GM19099 (cell line): ENCODE measurements around the gene GKN1.

Source experiments
- POLR2A ChIP-seq: IDR thresholded peaks from 3 replicates; pipeline ENCODE4 v1.6.1; 2011; ENCODE audit warnings: low read depth; ENCODE audit not compliant: insufficient read length; ENCODE audit errors: extremely low read depth

The GKN1 gene

DNA sequence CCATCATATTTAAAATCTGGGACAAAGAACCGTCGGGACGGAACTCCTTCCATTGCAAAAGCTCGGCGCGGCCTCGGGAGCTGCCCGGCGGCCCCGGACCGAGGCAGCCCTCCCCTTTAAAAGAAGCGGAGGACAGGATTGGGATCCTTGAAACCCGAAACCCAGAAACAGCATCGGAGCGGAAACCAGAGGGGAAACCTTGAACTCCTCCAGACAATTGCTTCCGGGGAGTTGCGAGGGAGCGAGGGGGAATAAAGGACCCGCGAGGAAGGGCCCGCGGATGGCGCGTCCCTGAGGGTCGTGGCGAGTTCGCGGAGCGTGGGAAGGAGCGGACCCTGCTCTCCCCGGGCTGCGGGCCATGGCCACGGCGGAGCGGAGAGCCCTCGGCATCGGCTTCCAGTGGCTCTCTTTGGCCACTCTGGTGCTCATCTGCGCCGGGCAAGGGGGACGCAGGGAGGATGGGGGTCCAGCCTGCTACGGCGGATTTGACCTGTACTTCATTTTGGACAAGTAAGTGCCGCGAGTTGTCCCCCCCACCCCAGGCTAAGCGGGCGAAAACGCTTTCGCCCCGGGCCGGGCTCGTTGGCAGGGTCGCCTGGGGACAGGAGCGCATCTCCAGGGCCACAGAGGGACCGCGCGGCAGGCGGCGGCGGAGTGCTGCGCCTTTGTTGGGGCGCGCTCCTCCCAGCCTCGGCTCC lies 38.9 kb downstream of the GKN1 start, which contains the start of gene ANTXR1:
Gene ANTXR1, plus strand, starts transcription at position 38 of the 698 bp plus-strand sequence. Its CDS starts 321 bp downstream, at position 359.
- TF ChIP-seq POLR2A = no peak

DNA sequence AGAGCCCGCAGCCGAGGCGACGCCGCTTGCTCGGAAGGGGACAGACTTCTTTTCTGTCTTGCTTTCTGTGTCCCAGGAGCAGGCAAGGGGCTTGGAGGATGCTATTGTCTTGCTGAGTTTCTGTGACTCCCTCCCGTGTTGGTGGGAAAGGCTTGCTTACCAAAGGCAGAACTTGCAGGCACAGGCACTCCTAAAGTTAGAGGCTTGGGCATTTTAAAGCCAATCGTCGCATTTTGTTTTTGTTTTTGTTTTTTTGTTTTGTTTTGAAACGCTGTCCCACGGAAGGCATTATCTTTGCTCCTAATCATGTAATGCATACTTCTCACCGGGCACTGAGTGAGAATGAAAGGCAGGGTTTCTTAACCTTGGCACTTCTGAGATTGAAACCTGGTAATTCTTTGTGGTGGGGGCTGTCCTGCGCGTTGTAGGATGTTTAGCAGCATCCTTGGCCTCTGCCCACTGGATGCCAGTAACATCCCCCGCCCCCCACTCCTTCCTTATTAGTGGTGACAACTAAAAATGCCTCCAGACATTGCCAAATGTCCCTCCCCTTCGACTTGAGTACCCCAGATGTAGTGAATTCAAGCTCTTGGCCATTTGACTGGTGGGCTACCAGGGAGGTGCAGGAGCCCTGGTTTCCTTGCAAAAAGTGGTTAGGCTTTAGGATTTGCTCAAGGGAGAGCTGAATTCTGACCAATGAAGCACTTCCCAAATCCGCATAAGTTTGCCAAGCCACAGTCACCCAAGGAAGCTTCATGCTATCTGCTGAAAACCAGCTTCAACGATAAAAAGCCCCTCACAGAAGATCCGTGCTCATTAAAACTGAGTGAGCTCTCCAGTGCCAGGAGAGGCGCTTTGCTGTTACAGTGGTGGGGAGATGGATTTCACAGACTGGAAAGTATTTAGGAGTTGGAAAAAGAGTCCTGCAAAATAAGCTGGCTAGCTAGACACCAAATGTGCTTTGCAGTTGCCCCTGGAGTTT lies 39.7 kb downstream of the GKN1 start:
- TF ChIP-seq POLR2A = no peak

DNA sequence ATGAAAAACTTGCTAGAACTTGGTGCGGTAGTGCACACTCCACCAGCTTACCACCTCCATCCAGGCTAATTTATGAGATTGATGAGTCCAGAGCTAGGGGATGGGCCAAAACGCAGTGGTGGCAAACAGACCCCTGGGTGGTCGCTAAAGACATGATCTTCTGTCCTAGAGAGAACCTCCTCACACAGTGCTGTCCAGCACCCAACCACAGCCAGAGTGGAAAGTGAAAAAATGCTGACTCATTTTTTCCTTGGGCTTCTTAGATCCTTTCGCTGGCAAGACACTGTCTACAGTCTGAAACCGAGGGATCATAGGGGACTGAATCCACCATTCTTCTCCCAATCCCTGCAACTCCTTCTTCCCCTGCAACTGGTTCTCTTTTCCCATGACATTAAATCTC lies 42.6 kb downstream of the GKN1 start:
- TF ChIP-seq POLR2A = no peak

DNA sequence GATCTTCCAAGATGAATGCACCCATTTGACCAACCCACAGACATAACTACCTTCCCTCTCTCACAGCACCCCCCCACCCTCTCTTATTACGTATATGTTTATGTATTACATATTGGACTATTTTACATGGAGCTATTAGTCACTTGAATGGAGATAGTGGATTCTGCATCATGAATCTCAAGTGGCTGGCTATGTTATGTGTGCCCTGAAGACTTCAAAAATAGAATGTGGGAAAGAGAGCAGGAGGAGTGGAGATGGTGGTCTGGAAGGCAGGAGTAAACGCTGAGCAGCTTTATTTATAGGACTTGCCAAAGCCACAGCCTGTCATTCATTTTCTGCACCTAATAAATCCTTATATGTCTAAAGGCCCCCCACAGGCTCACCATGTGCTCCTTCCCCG lies 43.4 kb downstream of the GKN1 start:
- TF ChIP-seq POLR2A = no peak

DNA sequence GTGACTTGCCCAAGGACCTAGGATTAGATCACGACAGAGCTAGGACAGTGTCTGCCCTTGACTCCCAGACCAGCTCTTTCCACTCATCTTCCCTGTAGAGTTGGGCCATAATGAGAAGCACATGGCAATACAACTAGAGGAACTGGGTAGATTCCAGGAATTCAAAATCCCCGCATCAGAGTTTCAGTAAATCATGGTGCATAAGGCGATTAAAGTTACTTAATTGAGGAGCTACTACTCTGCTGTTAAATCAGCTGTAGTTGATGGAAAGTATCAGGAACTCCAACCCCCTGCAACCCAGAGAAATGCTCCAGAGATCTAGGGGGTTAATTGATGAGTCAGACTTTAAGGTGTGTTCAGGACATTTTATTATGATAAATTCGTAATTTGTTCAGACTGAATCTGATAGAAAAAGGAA lies 44.3 kb downstream of the GKN1 start:
- TF ChIP-seq POLR2A = no peak

DNA sequence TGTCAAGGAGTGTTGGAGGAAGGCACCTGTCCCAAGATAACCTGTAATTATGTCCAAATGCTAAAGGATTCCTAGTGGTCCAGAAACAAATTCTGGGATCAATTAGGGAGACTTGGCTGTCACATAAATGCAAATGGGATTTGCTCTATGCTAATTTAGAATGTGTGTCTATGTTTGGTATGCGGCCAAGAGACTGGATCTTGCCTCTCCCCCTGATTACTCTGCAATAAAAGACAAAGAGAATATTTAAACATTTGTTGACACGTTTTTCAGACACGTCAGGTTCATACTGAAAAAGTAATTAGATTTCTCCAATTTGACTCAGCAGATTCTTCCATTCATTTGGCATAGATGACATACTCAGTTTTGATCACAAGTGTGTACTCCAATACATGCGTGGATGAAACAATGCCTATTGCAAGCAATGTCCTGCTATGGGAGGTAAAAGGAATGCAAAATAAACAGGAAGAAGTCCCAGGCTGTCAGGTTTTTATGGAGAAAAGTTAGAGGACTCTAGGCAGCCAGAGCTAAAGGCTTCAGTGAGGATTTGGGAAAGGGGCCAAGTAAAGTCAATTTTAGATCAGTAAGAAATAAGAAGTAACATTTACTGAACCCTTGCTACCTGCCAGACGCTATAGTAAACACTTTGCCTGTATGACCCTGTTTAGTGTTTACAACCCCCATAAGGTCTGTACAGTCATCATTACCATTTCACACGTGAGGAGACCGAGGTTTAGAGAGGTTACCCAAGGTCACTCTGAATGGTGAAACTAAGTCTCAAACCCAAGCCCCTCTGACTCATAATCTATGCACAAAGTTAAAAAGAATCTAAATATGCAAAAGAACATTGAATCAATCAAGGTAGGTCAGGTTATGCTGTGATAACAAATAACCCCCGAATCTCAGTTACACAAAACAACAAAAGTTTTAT lies 46.3 kb downstream of the GKN1 start:
- TF ChIP-seq POLR2A = no peak

DNA sequence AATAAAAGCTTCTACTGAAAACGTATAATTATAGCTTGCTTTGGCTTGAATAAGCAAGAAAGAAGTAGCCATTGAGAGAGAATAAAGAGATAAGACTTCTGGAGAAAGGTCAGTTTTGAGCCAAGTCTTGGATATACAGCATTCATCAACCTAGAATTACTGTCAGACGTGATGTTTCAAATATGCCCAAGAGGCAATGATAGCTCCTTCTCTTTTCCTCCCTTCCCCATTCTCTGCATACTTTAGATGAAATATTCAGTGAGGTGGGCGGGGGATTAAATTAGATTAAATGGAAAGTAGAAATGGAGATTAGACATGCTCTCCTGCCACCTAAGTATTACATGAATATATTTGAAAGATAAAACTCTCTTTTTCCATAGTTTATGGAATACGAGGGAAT lies 47.3 kb downstream of the GKN1 start:
- TF ChIP-seq POLR2A = no peak

DNA sequence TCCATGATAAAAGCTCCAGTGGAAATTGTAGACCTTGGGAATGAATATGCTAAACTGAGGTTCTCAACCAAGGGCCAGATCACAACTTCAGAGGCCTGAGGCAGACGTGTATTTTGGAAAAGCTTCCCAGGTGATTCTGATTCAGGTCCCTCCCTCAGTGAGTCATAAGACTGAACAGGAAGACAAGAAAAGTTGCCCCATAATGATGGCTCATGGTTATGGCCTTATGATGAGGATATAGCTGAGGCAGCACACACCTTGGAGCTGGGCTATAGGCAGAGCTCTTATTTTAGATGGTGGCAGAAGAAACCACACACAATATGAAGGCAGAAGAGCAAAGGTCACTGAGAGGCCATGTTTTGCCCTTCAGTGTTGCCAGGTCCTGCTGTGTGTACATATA lies 48.1 kb downstream of the GKN1 start:
- TF ChIP-seq POLR2A = no peak

DNA sequence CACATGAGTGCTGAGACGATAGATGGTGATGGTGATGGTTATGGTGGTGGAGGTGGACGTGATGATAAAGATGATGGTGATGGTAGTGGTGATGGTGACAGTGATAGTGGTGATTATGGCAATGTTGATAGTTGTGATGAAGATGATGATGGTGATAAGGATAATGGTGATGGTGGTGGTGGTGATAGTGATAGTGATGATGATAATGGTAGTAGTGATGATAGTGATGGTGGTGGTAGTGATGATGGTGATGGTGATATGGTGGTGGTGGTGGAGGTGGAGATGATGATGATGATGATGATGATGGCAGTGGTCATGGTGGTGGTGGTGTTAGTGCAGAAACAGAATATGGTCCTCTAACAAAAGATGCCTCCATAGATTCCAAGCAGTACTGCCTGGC lies 48.8 kb downstream of the GKN1 start:
- no peak for TF ChIP-seq POLR2A

DNA sequence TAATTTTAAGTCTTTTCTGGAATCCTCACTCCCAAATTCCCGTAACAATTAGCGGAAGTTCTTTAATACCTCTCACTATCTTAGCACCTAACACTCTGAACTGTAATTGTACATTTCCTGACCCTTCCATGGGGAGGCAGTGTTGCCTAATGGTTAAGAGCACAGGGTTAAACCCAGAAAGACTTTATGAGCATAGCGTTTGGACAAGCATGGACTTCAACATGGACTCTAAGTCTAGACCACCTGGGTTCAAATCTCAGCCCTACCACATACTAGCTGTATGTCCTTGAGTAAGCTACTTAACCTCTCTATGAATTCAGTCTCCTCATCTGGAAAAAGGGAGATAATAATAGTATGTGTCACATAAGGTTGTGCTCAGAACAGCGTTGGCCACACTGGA lies 51.6 kb downstream of the GKN1 start:
- no peak for TF ChIP-seq POLR2A

DNA sequence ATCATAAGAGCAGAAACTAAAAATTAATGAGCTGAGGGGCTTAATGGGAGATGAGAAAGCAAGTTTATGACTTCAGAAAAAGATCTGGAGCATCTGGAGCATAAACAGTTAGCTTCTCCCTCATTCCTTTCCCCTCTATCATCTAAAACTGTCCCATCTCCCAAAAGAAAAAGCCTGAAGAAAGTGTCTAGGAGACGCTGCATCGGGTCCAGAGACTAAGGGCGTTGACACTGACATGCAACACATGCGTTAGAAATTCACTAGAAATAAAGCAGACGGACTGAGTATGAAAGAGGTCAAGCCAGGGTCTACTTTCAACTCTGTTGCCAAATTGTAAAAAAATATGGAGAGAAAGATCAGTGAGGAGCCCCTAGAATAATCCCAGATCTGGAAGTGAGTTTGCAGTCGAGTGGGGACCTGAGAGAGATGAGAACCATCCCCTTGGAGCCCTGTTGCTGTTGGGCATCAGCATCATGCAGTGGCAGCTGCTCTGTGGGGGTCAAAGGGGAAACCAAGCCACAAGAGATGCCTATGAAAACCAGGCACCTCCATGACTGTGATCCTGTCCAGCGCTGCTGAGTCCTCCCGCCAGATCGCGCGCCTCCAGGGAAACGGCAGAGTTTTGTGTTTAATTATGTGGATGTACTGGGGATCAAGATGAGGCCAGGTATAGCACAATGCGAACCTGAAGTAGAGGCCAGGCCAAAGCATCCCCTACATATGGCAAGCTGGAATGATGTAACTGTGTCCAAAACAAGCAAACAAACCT lies 52.4 kb downstream of the GKN1 start:
- no peak for TF ChIP-seq POLR2A
